Liver (tissue), 9 donors: ENCODE results near the gene SEMA3E. TPM values are rescaled to one million over a fixed set of nuclear protein-coding genes. Genes with fewer than 3 reads are reported as not detected.

ENCODE experiments used
- DNase-seq: peaks from one replicate; pipeline ENCODE4 v3.0.0-alpha.2; 2017; ENCODE audit warnings: low spot score
- H3K27ac ChIP-seq, 2 donors: one replicate each; pipeline ENCODE4 v1.7.0; 2013; ENCODE audit warnings: inconsistent platforms in 2 of 2, low read length in 2 of 2, control low read depth in 1 of 2, low read depth in 1 of 2, mild to moderate bottlenecking in 1 of 2
- H3K27me3 ChIP-seq, 4 donors: one replicate each; pipeline versions ENCODE4 v1.6.1 to v1.7.0; 2013; ENCODE audit warnings: low read length in 3 of 4, inconsistent platforms in 1 of 4, mild to moderate bottlenecking in 1 of 4, moderate library complexity in 1 of 4; ENCODE audit not compliant: control insufficient read depth in 4 of 4, insufficient read depth in 4 of 4
- H3K36me3 ChIP-seq, 4 donors: one replicate each; pipeline versions ENCODE4 v1.6.1 to v1.7.0; 2013; ENCODE audit warnings: low read length in 3 of 4, mild to moderate bottlenecking in 3 of 4, low read depth in 1 of 4, moderate library complexity in 1 of 4; ENCODE audit not compliant: control insufficient read depth in 4 of 4, insufficient read depth in 3 of 4
- H3K4me1 ChIP-seq, 4 donors: one replicate each; pipeline versions ENCODE4 v1.6.1 to v1.7.0; 2013; ENCODE audit warnings: low read length in 3 of 4, mild to moderate bottlenecking in 3 of 4, moderate library complexity in 1 of 4; ENCODE audit not compliant: control insufficient read depth in 4 of 4, insufficient read depth in 4 of 4
- H3K4me3 ChIP-seq, 3 donors: one replicate each; pipeline versions ENCODE4 v1.6.1 to v1.7.0; 2013; ENCODE audit warnings: low read length in 3 of 3, control low read depth in 1 of 3, low read depth in 1 of 3, mild to moderate bottlenecking in 1 of 3
- H3K9ac ChIP-seq, 2 donors: one replicate each; pipeline ENCODE4 v1.7.0; 2013; ENCODE audit warnings: low read length in 2 of 2, mild to moderate bottlenecking in 2 of 2, moderate library complexity in 2 of 2, control low read depth in 1 of 2, low read depth in 1 of 2
- H3K9me3 ChIP-seq, 4 donors: one replicate each; pipeline versions ENCODE4 v1.6.1 to v1.7.0; 2013; ENCODE audit warnings: low read length in 3 of 4; ENCODE audit not compliant: control insufficient read depth in 4 of 4
- EGR1 ChIP-seq, 2 donors: IDR thresholded peaks; 2 replicates each; pipeline ENCODE4 v1.6.1; 2016 to 2018; ENCODE audit warnings: antibody characterized with exemption in 2 of 2, low read depth in 2 of 2
- FOXA1 ChIP-seq: IDR thresholded peaks from 2 replicates; pipeline ENCODE4 v1.6.1; 2016; ENCODE audit warnings: antibody characterized with exemption
- FOXA2 ChIP-seq: IDR thresholded peaks from 2 replicates; pipeline ENCODE4 v1.6.1; 2016; ENCODE audit warnings: antibody characterized with exemption
- GABPA ChIP-seq, 2 donors: IDR thresholded peaks in 1 of 2; conservative IDR thresholded peaks in 1 of 2; 2 replicates each; pipeline ENCODE4 v1.6.1; 2016; ENCODE audit warnings: antibody characterized with exemption in 2 of 2, mild to moderate bottlenecking in 1 of 2, moderate library complexity in 1 of 2
- HNF4A ChIP-seq, 2 donors: conservative IDR thresholded peaks; 2 replicates each; pipeline ENCODE4 v1.6.1; 2016; ENCODE audit warnings: antibody characterized with exemption in 2 of 2, mild to moderate bottlenecking in 2 of 2
- HNF4G ChIP-seq: IDR thresholded peaks from 2 replicates; pipeline ENCODE4 v1.6.1; 2016; ENCODE audit warnings: antibody characterized with exemption
- JUND ChIP-seq, 2 donors: IDR thresholded peaks; 2 replicates each; pipeline ENCODE4 v1.6.1; 2016; ENCODE audit warnings: antibody characterized with exemption in 2 of 2
- RXRA ChIP-seq, 2 donors: IDR thresholded peaks; 2 replicates each; pipeline ENCODE4 v1.6.1; 2017 to 2018; ENCODE audit warnings: antibody characterized with exemption in 2 of 2, mild to moderate bottlenecking in 1 of 2
- YY1 ChIP-seq: IDR thresholded peaks from 2 replicates; pipeline ENCODE4 v1.6.1; 2016; ENCODE audit warnings: antibody characterized with exemption, mild to moderate bottlenecking
- WGBS: extraction: QIAGEN DNeasy Blood & Tissue Kit; methylation state at CpG from one replicate; pipeline ENCODE4 v1.1.7; 2013; 5-methylcytosine and 5-hydroxymethylcytosine counted together
- polyA plus RNA-seq, 2 donors: library from polyadenylated mRNA; stranded (reverse) in 1 of 2; unstranded in 1 of 2; fragments of 200-250 nt in 1 of 2; fragments of >200 nt in 1 of 2; fragmentation: Nextera tagmentation in 1 of 2; extraction: Ambion mirVana in 1 of 2; gene quantifications; one replicate each; pipeline versions ENCODE4 v1.2.1 to v1.2.3, GENCODE V29; 2013 to 2015
- total RNA-seq, 2 donors: library from RNA; depleted of rRNA; stranded (reverse); fragments of >200 nt; gene quantifications; one replicate each; pipeline ENCODE4 v1.2.3, GENCODE V29; 2014
- TF ChIP-seq, protein P1 (sequence below): IDR thresholded peaks from 2 replicates; pipeline ENCODE4 v1.6.1; 2016; ENCODE audit warnings: antibody characterized with exemption, mild to moderate bottlenecking
- TF ChIP-seq, protein P2 (sequence below): IDR thresholded peaks from 2 replicates; pipeline ENCODE4 v1.6.1; 2016; ENCODE audit warnings: antibody characterized with exemption
- TF ChIP-seq, protein P3 (sequence below): fragments of 150-350 bp; IDR thresholded peaks from 2 replicates; pipeline ENCODE4 v1.5.1; 2017; ENCODE audit warnings: improper control_type of control experiment, low read depth, low read length; ENCODE audit not compliant: missing input control
- TF ChIP-seq, protein P4 (sequence below): IDR thresholded peaks from 2 replicates; pipeline ENCODE4 v1.6.1; 2016; ENCODE audit warnings: antibody characterized with exemption
- donor health status: healthy.
- donor health status: healthy.
- donor health status: healthy.
- donor health status: healthy.
- donor health status: healthy.

Gene SEMA3E
- total and polyA plus RNA-seq, 4 donors = 0.20 to 1.2 (median 0.59) TPM; not detected in 1

DNA sequence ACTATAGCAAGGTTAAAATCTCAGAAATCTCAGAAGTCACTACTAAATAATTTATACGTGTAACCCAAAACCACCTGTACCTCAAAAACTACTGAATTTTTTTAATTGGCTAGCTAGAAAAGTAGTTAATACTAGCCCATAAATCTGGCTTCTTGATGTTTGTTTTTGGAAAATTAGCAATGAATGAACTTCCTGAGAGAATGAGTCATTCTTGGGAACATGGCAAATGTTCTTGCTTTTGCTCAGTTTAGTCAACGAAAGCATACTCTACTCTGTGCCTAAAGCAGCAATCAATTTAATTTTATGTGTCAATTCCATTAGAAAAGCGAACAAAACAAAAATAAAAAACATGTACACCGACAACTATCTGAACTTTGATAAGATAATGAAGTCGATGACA, 69.2 kb downstream of the SEMA3E start:
- no peaks in the 10 kb centered on the region for H3K9me3 ChIP-seq
- no peaks in the 10 kb centered on the region for H3K36me3 ChIP-seq
- H3K27ac ChIP-seq = no peak overlapping the region
- H3K9ac ChIP-seq = no peak overlapping the region
- no peaks in the 10 kb centered on the region for H3K27me3 ChIP-seq
- no peaks in the 10 kb centered on the region for H3K4me1 ChIP-seq
- H3K4me3 ChIP-seq = no peak overlapping the region
- TF ChIP-seq, protein P1, sequence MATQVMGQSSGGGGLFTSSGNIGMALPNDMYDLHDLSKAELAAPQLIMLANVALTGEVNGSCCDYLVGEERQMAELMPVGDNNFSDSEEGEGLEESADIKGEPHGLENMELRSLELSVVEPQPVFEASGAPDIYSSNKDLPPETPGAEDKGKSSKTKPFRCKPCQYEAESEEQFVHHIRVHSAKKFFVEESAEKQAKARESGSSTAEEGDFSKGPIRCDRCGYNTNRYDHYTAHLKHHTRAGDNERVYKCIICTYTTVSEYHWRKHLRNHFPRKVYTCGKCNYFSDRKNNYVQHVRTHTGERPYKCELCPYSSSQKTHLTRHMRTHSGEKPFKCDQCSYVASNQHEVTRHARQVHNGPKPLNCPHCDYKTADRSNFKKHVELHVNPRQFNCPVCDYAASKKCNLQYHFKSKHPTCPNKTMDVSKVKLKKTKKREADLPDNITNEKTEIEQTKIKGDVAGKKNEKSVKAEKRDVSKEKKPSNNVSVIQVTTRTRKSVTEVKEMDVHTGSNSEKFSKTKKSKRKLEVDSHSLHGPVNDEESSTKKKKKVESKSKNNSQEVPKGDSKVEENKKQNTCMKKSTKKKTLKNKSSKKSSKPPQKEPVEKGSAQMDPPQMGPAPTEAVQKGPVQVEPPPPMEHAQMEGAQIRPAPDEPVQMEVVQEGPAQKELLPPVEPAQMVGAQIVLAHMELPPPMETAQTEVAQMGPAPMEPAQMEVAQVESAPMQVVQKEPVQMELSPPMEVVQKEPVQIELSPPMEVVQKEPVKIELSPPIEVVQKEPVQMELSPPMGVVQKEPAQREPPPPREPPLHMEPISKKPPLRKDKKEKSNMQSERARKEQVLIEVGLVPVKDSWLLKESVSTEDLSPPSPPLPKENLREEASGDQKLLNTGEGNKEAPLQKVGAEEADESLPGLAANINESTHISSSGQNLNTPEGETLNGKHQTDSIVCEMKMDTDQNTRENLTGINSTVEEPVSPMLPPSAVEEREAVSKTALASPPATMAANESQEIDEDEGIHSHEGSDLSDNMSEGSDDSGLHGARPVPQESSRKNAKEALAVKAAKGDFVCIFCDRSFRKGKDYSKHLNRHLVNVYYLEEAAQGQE = no peak
- no peak for TF ChIP-seq EGR1 (IDR thresholded peaks at IDR 0.05; ENCODE audit: low read depth in 2 of 2)
- 70% methylated on average over 5 of the region's 5 CpGs for WGBS
- no peak for DNase-seq

DNA sequence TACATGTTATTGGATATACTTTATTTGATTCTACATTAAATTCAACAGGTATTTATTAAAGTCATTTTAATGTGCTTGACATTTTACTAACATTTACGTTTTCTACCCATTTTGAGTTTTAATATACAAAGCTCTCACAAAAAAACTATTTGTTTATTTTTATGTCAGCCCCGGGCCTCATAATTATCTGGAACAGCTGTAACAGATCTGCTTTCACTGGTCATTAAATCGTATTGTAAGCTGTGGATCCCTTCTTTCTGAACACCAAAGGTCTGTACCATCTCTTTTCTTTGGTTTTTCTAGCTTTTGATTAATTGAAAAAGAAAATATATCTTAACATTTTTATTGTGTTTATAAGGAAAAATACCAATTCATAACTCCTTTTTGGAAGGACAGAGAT, 73.5 kb downstream of the SEMA3E start:
- Histone ChIP-seq H3K4me1 (no peaks in the 10 kb centered on the region), H3K27me3 (no peaks in the 10 kb centered on the region), H3K36me3 (no peaks in the 10 kb centered on the region), H3K9me3 (no peaks in the 10 kb centered on the region), H3K27ac (no peak overlapping the region), H3K4me3 (no peak overlapping the region), H3K9ac (no peak overlapping the region)
- 55% methylated on average over 3 of the region's 3 CpGs for WGBS
- TF ChIP-seq FOXA2 = no peak
- TF ChIP-seq RXRA (IDR thresholded peaks at IDR 0.05) = no peak
- TF ChIP-seq, protein P2, sequence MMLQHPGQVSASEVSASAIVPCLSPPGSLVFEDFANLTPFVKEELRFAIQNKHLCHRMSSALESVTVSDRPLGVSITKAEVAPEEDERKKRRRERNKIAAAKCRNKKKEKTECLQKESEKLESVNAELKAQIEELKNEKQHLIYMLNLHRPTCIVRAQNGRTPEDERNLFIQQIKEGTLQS = no peak
- no peak for TF ChIP-seq YY1
- no peak for TF ChIP-seq GABPA (IDR thresholded peaks at IDR 0.05 in 1 of 2, conservative IDR thresholded peaks at IDR 0.05 in 1 of 2)
- TF ChIP-seq, protein P3, sequence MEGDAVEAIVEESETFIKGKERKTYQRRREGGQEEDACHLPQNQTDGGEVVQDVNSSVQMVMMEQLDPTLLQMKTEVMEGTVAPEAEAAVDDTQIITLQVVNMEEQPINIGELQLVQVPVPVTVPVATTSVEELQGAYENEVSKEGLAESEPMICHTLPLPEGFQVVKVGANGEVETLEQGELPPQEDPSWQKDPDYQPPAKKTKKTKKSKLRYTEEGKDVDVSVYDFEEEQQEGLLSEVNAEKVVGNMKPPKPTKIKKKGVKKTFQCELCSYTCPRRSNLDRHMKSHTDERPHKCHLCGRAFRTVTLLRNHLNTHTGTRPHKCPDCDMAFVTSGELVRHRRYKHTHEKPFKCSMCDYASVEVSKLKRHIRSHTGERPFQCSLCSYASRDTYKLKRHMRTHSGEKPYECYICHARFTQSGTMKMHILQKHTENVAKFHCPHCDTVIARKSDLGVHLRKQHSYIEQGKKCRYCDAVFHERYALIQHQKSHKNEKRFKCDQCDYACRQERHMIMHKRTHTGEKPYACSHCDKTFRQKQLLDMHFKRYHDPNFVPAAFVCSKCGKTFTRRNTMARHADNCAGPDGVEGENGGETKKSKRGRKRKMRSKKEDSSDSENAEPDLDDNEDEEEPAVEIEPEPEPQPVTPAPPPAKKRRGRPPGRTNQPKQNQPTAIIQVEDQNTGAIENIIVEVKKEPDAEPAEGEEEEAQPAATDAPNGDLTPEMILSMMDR = no peak
- TF ChIP-seq JUND (IDR thresholded peaks at IDR 0.05) = no peak
- TF ChIP-seq FOXA1 = no peak
- no peak for TF ChIP-seq HNF4G
- TF ChIP-seq EGR1 (IDR thresholded peaks at IDR 0.05; ENCODE audit: low read depth in 2 of 2) = no peak
- TF ChIP-seq HNF4A (conservative IDR thresholded peaks at IDR 0.05) = no peak
- TF ChIP-seq, protein P4, sequence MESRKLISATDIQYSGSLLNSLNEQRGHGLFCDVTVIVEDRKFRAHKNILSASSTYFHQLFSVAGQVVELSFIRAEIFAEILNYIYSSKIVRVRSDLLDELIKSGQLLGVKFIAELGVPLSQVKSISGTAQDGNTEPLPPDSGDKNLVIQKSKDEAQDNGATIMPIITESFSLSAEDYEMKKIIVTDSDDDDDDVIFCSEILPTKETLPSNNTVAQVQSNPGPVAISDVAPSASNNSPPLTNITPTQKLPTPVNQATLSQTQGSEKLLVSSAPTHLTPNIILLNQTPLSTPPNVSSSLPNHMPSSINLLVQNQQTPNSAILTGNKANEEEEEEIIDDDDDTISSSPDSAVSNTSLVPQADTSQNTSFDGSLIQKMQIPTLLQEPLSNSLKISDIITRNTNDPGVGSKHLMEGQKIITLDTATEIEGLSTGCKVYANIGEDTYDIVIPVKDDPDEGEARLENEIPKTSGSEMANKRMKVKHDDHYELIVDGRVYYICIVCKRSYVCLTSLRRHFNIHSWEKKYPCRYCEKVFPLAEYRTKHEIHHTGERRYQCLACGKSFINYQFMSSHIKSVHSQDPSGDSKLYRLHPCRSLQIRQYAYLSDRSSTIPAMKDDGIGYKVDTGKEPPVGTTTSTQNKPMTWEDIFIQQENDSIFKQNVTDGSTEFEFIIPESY = no peak
- no peak for DNase-seq
